Bone marrow (tissue), 2 donors: ENCODE measurements around the gene CDH19.
"Not testable (repeated sequence)": the region's sequence is repeated elsewhere in the genome, so short reads cannot be mapped to it uniquely, and the experiment has no call there.

ENCODE experiments used
- DNase-seq, 2 donors: peaks; one replicate each; lab custom pipeline; 2025; lab: John Stamatoyannopoulos, UW

Gene CDH19

GRCh38 chr18:66562279-66562678 lies 41.6 kb downstream of the CDH19 start:
- DNase-seq: no peak

- peak in 1 of 2 donors; percentile 9 for DNase-seq
These were observed 43.8 kb downstream of the CDH19 start for GRCh38 chr18:66560094-66560493.

GRCh38 chr18:66558773-66559172 lies 45.1 kb downstream of the CDH19 start:
- no peak for DNase-seq

- DNase-seq: no peak
These were observed 46.8 kb downstream of the CDH19 start for GRCh38 chr18:66557091-66557490.

GRCh38 chr18:66555585-66555984 lies 48.3 kb downstream of the CDH19 start:
- DNase-seq: no peak

- DNase-seq: no peak
These were observed 50.1 kb downstream of the CDH19 start for GRCh38 chr18:66553824-66554223.

GRCh38 chr18:66550366-66550765 lies 53.5 kb downstream of the CDH19 start:
- DNase-seq: no peak

- no peak for DNase-seq
These were observed 55.1 kb downstream of the CDH19 start for GRCh38 chr18:66548747-66549146.

GRCh38 chr18:66534110-66534509 lies 69.8 kb downstream of the CDH19 start:
- no peak for DNase-seq

- no peak for DNase-seq
These were observed 70.2 kb downstream of the CDH19 start for GRCh38 chr18:66533693-66534092.

- no peak for DNase-seq
These were observed 80.5 kb downstream of the CDH19 start for GRCh38 chr18:66523219-66523991.

GRCh38 chr18:66513996-66514395 lies 89.9 kb downstream of the CDH19 start:
- DNase-seq: no peak

- no peak for DNase-seq
These were observed 92.1 kb downstream of the CDH19 start for GRCh38 chr18:66511792-66512191.

- no peak for DNase-seq
These were observed 92.6 kb downstream of the CDH19 start for GRCh38 chr18:66511289-66511688.

GRCh38 chr18:66510357-66511045 lies 93.4 kb downstream of the CDH19 start:
- no peak for DNase-seq

GRCh38 chr18:66508937-66509336 lies 95.0 kb downstream of the CDH19 start:
- DNase-seq: no peak

- DNase-seq: no peak
These were observed 97.7 kb downstream of the CDH19 start for GRCh38 chr18:66506178-66506577.

GRCh38 chr18:66497351-66497750 lies 106.5 kb downstream of the CDH19 start:
- DNase-seq: no peak

GRCh38 chr18:66495844-66496243 lies 108.0 kb downstream of the CDH19 start:
- no peak for DNase-seq

GRCh38 chr18:66473882-66474281 lies 130.0 kb downstream of the CDH19 start:
- no peak for DNase-seq

- DNase-seq: not testable (repeated sequence)
These were observed 137.7 kb downstream of the CDH19 start for GRCh38 chr18:66466184-66466583.

GRCh38 chr18:66461344-66461743 lies 142.5 kb downstream of the CDH19 start:
- DNase-seq: no peak

GRCh38 chr18:66457245-66457644 lies 146.6 kb downstream of the CDH19 start:
- DNase-seq: no peak
